Right lobe of liver (tissue), 6 donors: ENCODE data around the gene NKIRAS2. TPM values are rescaled to one million over a fixed set of nuclear protein-coding genes. Genes with fewer than 3 reads are reported as not detected.

Experiments used
- ATAC-seq, 4 donors: fragments of 200-7000 bp; cut with Tn5 transposase; one replicate each; pipeline ENCODE4 v1.9.1; 2020; ENCODE audit warnings: mild to moderate bottlenecking in 4 of 4, moderate library complexity in 4 of 4
- DNase-seq, 3 donors: peaks; one replicate each; pipeline ENCODE4 v3.0.0-alpha.2; 2020
- H3K27ac ChIP-seq, 3 donors: fragments of 200-600 bp; one replicate each; pipeline ENCODE4 v1.8.0; 2022
- H3K27me3 ChIP-seq, 2 donors: fragments of 200-600 bp; one replicate each; pipeline ENCODE4 v1.8.0; 2022
- H3K36me3 ChIP-seq, 4 donors: fragments of 200-600 bp; sonication (generic) in 1 of 4; one replicate each; pipeline versions ENCODE4 v1.5.1 to v1.8.0; 2017 to 2022; ENCODE audit warnings: control low read depth in 1 of 4
- H3K4me1 ChIP-seq, 4 donors: fragments of 200-600 bp; sonication (generic) in 1 of 4; one replicate each; pipeline versions ENCODE4 v1.5.1 to v1.8.0; 2017 to 2022; ENCODE audit warnings: control low read depth in 1 of 4
- H3K4me3 ChIP-seq, 3 donors: fragments of 200-600 bp; one replicate each; pipeline ENCODE4 v1.8.0; 2022
- H3K9me3 ChIP-seq, 4 donors: fragments of 200-600 bp; sonication (generic) in 1 of 4; one replicate each; pipeline versions ENCODE4 v1.5.1 to v1.8.0; 2017 to 2022; ENCODE audit warnings: control low read depth in 1 of 4
- POLR2A ChIP-seq: fragments of 450-650 bp; IDR thresholded peaks from one replicate; pipeline ENCODE4 v1.6.1; 2017; ENCODE audit warnings: antibody characterized with exemption, mild to moderate bottlenecking
- WGBS: methylation state at CpG from one replicate; pipeline ENCODE4 v1.1.6; 2018; ENCODE audit warnings: low coverage, low lambda C conversion rate; ENCODE audit not compliant: insufficient coverage; ENCODE audit errors: missing lambda C conversion rate; 5-methylcytosine and 5-hydroxymethylcytosine counted together
- intact Hi-C, 2 donors: fragments of 100-400 bp; cut with DNase I; formaldehyde crosslinking; loops; one replicate each; pipeline versions ENCODE4 v1.11.2 to v1.14.1; 2022
- total RNA-seq, 6 experiments: library from RNA; depleted of rRNA in 2 of 6; stranded (reverse); fragments of >200 nt in 2 of 6; fragmentation: NEBNext Ultra II Directional in 3 of 6; extraction: Animal tissue kit (Norgen Biotek cat#: 25700) in 3 of 6; gene quantifications; one replicate each; pipeline versions ENCODE4 v1.1.0 to v1.2.4, GENCODE V29; 2016 to 2023
- TF ChIP-seq, protein P1 (sequence below), 4 donors: fragments of 200-600 bp in 3 of 4; fragments of 450-650 bp in 1 of 4; IDR thresholded peaks; one replicate each; pipeline versions ENCODE4 v1.5.1 to v1.8.0; 2016 to 2022; ENCODE audit warnings: antibody characterized with exemption in 4 of 4, mild to moderate bottlenecking in 2 of 4
- donor health status: DM: no; HTN: yes; CAD: no.
- donor health status: DM: no; HTN: no; CAD: no.
- donor health status: DM: no; HTN: no; CAD: no.
- donor health status: DM: no; HTN: yes; CAD: no.
- donor health status: DM: no; HTN: yes; CAD: no.

Gene NKIRAS2
- total RNA-seq, 6 experiments from 2014 or later: 11.1 to 27.0 (median 12.3) TPM

GRCh38 chr17:42055027-42055426 is 35.1 kb downstream of the NKIRAS2 start:
- intact Hi-C loops: no loop called here
- Histone ChIP-seq H3K4me1 (peaks cover 0 to 2% (median 0%) of the 10 kb centered on the region in 4 donors), H3K9me3 (no peaks in the 10 kb centered on the region), H3K36me3 (no peaks in the 10 kb centered on the region), H3K27ac (no peak overlapping the region), H3K4me3 (no peak overlapping the region), H3K27me3 (no peaks in the 10 kb centered on the region)
- no peak for ATAC-seq
- DNase-seq: no peak
- TF ChIP-seq, protein P1, sequence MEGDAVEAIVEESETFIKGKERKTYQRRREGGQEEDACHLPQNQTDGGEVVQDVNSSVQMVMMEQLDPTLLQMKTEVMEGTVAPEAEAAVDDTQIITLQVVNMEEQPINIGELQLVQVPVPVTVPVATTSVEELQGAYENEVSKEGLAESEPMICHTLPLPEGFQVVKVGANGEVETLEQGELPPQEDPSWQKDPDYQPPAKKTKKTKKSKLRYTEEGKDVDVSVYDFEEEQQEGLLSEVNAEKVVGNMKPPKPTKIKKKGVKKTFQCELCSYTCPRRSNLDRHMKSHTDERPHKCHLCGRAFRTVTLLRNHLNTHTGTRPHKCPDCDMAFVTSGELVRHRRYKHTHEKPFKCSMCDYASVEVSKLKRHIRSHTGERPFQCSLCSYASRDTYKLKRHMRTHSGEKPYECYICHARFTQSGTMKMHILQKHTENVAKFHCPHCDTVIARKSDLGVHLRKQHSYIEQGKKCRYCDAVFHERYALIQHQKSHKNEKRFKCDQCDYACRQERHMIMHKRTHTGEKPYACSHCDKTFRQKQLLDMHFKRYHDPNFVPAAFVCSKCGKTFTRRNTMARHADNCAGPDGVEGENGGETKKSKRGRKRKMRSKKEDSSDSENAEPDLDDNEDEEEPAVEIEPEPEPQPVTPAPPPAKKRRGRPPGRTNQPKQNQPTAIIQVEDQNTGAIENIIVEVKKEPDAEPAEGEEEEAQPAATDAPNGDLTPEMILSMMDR (IDR thresholded peaks at IDR 0.05): no peak
- TF ChIP-seq POLR2A: no peak
- WGBS: 29% methylated on average over 3 of the region's 3 CpGs

- ATAC-seq (no peak), DNase-seq (no peak)
- Histone ChIP-seq H3K9me3 (no peaks in the 10 kb centered on the region), H3K4me3 (no peak overlapping the region), H3K36me3 (no peaks in the 10 kb centered on the region), H3K27ac (no peak overlapping the region), H3K27me3 (no peaks in the 10 kb centered on the region), H3K4me1 (no peaks in the 10 kb centered on the region)
- WGBS: 22% methylated on average over 4 of the region's 6 CpGs
- TF ChIP-seq POLR2A: no peak
- TF ChIP-seq, protein P1 (IDR thresholded peaks at IDR 0.05): no peak
- intact Hi-C loops: no loop called here
Observed at GRCh38 chr17:42055496-42055895, 35.6 kb downstream of the NKIRAS2 start.

DNA sequence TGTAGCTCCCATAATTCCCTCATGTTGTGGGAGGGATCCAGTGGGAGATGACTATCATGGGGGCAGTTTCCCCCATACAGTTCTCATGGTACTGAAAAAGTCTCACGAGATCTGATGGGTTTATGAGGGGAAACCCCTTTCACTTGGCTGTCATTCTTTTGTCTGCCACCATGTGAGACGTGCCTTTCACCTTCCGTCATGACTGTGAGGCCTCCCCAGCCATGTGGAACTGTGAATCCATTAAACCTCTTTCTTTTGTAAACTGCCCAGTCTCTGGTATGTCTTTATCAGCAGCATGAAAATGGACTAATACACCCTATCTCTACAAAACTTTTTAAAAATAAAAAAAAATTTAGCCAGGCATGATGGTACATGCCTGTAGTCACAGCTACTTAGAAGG is 36.7 kb downstream of the NKIRAS2 start:
- WGBS: 78% methylated on average over 3 of the region's 3 CpGs
- no peak for ATAC-seq

DNA sequence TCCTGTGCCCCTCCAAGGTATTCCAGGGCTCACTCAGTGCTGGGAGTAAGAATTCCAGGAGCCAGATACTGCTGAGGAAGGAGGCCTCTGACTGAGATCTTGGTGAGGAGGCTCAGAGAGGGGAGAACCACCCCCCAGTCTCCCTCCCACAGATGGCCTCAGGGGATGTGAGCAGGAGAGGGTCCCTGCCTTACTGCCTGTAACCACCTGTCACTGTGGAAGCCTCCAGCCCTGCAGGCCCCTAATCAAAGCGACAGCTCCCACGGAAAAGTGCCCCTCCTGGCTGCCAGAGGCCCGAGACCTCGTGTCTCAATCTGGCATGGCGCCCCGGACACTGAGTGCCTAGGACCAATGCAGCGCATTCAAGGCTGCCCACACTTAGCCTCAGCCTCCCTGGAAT is 38.2 kb downstream of the NKIRAS2 start:
- no CpG with 5 or more reads among the region's 7 CpGs for WGBS
- no peak for TF ChIP-seq POLR2A
- TF ChIP-seq, protein P1 (IDR thresholded peaks at IDR 0.05): no peak
- H3K4me1 ChIP-seq: no peaks in the 10 kb centered on the region
- H3K9me3 ChIP-seq: no peaks in the 10 kb centered on the region
- H3K36me3 ChIP-seq: no peaks in the 10 kb centered on the region
- DNase-seq (no peak), ATAC-seq (no peak)
- H3K4me3 ChIP-seq: no peak overlapping the region
- no peak overlapping the region for H3K27ac ChIP-seq
- intact Hi-C loops: no loop called here
- H3K27me3 ChIP-seq: no peaks in the 10 kb centered on the region

More for the DNA sequence above, 36.7 kb downstream of the NKIRAS2 start:
- Histone ChIP-seq H3K27ac (no peak overlapping the region), H3K9me3 (no peaks in the 10 kb centered on the region), H3K4me3 (no peak overlapping the region), H3K36me3 (no peaks in the 10 kb centered on the region), H3K4me1 (no peaks in the 10 kb centered on the region), H3K27me3 (no peaks in the 10 kb centered on the region)
- TF ChIP-seq, protein P1 (IDR thresholded peaks at IDR 0.05): no peak
- no peak for TF ChIP-seq POLR2A
- DNase-seq: no peak
- intact Hi-C loops: no loop called here

DNA sequence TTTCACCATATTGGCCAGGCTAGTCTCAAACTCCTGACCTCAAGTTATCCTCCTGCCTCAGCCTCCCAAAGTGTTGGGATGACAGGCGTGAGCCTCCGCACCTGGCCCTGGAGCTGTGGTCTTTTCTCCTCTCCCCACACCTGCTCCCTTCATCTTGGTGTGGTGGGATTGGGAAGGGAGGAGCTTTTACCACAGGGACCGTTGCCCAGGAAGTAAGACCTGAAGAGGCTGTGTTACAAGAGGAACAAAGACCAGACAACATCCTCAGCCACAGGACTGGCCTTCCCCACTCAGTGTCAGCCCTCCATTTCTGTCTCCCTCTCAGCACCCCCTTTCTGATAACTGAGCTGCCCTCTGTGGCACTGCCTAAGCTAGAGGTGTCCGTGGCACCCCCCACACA is 39.9 kb downstream of the NKIRAS2 start:
- DNase-seq: no peak
- H3K4me3 ChIP-seq: no peak overlapping the region
- intact Hi-C loops: no loop called here

More for the DNA sequence above, 39.9 kb downstream of the NKIRAS2 start:
- ATAC-seq: no peak
- TF ChIP-seq, protein P1 (IDR thresholded peaks at IDR 0.05): no peak
- 72% methylated on average over 3 of the region's 4 CpGs for WGBS
- Histone ChIP-seq H3K36me3 (no peaks in the 10 kb centered on the region), H3K4me1 (no peaks in the 10 kb centered on the region), H3K27ac (no peak overlapping the region), H3K9me3 (no peaks in the 10 kb centered on the region), H3K27me3 (no peaks in the 10 kb centered on the region)
